ENCODE measurements around the gene NT5C.
"Not testable (repeated sequence)": the region's sequence is repeated elsewhere in the genome, so short reads cannot be mapped to it uniquely, and the experiment has no call there.

Gene NT5C

GRCh38 chr17:75142236-75142971 is 10.9 kb upstream of the NT5C start:
- DNase-seq = no peak

GRCh38 chr17:75138519-75138918 is 7.0 kb upstream of the NT5C start:
- DNase-seq = no peak

- DNase-seq = not testable (repeated sequence)
Measured at GRCh38 chr17:75137762-75138161, 6.2 kb upstream of the NT5C start.

- DNase-seq = no peak
Measured at GRCh38 chr17:75135946-75136345, 4.4 kb upstream of the NT5C start.

GRCh38 chr17:75135452-75135851 is 3.9 kb upstream of the NT5C start:
- no peak for DNase-seq

GRCh38 chr17:75133607-75134347 is 2.2 kb upstream of the NT5C start:
- not testable (repeated sequence) for DNase-seq

- DNase-seq = no peak
Measured at GRCh38 chr17:75133001-75133400, 1.5 kb upstream of the NT5C start.

GRCh38 chr17:75132018-75133000 is 767 bp upstream of the NT5C start:
- DNase-seq = not testable (repeated sequence)

GRCh38 chr17:75130632-75131277 is 787 bp downstream of the NT5C start:
- DNase-seq = no peak

- DNase-seq = no peak
Measured at GRCh38 chr17:75130059-75130631, 1.4 kb downstream of the NT5C start.

GRCh38 chr17:75129576-75129975 is 2.0 kb downstream of the NT5C start:
- DNase-seq = no peak

- DNase-seq = no peak
Measured at GRCh38 chr17:75128694-75129505, 2.6 kb downstream of the NT5C start.

GRCh38 chr17:75127936-75128335 is 3.6 kb downstream of the NT5C start:
- not testable (repeated sequence) for DNase-seq

- no peak for DNase-seq
Measured at GRCh38 chr17:75126954-75127353, 4.6 kb downstream of the NT5C start.

- DNase-seq = no peak
Measured at GRCh38 chr17:75125984-75126383, 5.6 kb downstream of the NT5C start.

- no peak for DNase-seq
Measured at GRCh38 chr17:75124819-75125162, 6.8 kb downstream of the NT5C start.

GRCh38 chr17:75124041-75124818 is 7.3 kb downstream of the NT5C start:
- no peak for DNase-seq

GRCh38 chr17:75118307-75118706 is 13.2 kb downstream of the NT5C start:
- DNase-seq = no peak

- no peak for DNase-seq
Measured at GRCh38 chr17:75116737-75117136, 14.8 kb downstream of the NT5C start.

- DNase-seq = no peak
Measured at GRCh38 chr17:75115555-75115954, 16.0 kb downstream of the NT5C start.

Measured in NCI-H2029 treated with DMSO at 0.1 percent for 48 hours (cell line).